GM21825 (cell line): ENCODE data around the gene LDLRAD4.

Experiments
- ATAC-seq: cut with Tn5 transposase; IDR thresholded peaks from one replicate; pipeline ENCODE4 v1.9.1; 2021; ENCODE audit warnings: mild to moderate bottlenecking, moderate library complexity; ENCODE audit not compliant: unreplicated experiment

LDLRAD4 gene

DNA sequence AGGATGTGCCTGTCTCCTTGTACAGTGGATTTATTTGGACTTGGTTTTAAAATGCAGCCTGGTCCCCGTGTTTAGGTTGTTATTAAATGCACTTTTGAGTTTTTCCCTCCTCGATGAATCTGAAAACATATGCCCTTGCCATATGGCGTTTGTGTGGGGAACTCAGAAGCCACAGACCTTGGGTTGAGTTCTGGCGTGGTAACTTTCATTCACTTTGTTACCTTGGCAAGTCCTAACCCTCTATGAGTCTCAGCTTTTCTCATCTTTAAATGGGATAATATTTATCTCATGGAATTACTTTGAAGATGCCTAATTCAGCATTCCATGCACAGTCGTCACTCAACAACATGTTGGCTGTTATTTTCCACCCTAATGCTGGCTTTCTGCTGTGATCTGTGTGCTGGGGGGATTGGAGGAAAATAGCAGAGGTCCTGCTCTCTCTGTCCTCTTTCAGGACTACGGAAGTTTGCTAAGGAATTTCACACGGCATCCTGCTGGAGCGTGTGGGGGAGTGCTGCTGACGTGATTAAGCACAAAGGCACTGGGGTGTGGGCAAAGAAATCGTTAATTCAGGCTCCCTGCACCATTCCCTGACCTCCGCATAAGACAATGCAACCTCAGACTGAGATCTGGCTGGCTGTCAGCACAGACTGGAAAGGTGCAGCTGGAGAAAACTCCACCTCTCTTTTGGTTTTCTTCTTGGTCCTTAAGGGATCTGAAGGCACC, 61.7 kb downstream of the LDLRAD4 start:
- no peak for ATAC-seq

DNA sequence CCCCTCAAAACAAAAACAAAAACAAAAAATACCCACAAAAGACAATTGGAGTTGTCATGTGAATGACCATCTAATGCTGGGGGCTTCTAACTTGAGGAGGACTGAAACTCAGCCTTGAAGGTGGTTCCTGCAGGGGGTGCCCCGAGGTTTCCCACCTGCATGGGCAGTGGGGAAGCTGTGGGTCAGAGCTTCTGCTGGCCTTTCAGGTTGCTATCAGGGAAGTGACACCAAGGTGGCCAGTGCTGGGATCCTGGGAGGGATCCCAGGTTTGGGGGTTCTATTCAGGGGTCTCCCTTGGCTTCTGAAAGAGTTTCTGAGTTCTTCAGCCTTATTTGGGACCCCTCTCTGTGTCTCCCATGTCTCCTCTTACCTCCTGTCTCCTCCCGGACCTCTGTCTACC, 62.8 kb downstream of the LDLRAD4 start:
- ATAC-seq = no peak

DNA sequence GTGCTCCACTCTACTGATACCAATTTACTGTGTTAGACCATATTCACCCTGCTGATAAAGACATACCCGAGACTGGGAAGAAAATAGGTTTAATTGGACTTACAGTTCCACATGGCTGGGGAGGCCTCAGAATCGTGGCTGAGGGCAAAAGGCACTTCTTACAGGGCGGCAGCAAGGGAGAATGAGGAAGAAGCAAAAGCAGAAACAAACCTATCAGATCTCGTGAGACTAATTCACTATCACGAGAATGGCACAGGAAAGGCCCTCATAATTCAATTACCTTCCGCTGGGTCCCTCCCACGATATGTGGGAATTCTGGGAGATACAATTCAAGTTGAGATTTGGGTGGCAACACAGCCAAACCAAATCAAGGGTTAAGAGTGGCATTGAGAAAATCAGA, 65.2 kb downstream of the LDLRAD4 start:
- ATAC-seq = no peak

DNA sequence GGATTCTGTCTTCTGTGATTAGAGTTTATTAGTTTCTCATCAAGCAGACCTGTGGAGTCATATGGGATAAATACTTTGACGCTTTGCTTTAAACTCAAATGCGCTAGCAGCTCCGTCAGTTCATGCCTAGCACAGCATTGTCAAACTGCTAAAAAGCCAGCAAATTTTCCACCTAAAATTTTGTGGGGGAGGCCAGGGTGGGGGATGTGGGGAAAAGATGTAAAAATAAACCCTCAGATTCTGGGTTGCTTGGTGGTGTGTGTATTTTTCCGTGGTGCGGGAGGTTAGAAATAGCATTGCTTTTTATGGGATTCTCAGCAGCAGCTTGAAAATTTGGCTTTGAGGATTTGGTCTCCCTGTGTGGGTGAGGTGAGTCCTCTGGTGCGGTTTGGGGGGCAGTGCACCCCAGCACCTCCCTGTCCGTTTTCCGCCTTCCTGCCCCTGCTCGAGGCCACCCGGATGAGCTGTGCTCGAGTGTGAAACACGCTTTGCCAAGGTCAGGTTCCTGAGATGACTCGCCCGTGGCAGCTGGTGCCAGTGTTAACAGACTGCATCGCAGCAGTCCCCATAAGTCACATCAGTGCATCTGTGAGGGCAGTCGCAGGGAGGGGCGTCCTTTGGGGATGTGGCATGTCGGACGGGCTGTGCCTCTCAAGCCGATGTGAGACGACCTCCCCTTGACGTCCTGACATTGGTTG, 65.9 kb downstream of the LDLRAD4 start:
- ATAC-seq = no peak

DNA sequence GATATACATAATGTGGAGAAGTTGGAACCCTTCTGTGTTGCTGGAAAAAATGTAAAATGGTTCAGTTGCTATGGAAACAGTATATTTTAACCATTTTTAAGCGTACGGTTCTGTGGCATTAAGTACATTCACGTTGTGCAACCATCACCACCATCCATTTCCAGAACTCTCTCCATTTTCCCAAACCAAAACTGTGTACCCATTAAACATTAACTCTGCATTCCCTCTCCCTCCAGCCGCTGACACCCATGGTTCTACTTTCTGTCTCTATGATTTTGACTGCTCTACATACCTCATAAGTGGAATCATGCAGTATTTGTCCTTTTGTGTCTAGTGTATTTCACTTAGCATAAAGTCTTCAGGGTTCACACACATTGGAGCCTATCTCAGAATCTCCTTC, 67.3 kb downstream of the LDLRAD4 start:
- no peak for ATAC-seq

DNA sequence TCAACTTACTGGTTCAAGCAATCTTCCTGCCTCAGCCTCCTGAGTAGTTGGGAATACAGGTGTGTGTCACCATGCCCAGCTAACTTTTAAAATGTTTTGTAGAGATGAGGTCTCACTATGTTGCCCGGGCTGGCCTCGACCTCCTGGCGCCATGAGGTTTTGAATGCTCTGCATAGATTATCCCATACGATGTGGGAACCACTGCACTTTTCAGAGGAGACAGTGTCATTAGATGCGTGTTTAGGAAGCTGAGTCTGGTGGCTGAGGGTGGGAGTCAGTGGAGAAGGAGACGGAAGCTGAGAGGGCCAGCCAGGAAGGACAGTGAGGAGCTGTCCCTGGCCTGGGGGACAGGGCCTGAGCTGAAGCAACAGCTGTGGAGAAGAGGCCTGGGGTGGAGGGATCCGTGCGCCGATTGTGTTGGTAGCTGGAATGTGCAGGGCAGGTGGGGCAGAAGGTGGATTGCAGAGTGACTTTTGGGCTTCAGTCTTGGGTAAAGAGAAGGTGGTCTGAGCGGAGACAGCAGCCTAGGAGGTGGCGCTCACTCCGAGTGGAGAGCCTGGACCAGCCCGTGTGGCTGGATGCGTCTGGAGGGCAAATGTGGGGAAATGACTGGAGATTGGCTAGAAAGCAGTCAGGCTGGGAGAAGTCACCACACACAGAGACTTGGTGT, 68.0 kb downstream of the LDLRAD4 start:
- no peak for ATAC-seq

DNA sequence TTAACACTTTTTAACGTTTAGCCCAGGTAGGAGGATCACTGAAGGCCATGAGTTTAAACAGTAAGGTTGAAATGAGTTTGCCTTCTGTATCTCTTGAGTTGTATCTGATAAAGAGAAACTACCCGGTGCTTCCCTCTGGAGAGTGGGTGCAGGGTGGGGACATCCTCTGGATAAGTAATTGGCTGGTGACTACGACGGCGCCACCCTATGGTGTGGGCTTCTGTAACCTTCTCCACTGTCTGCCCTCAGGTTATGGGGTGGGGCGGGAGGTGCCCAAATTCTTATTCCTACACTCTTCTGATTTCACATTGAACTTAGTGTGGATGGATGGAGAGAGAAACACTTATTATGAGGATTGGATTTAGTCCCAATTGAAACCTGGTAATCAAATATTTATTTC, 68.8 kb downstream of the LDLRAD4 start:
- no peak for ATAC-seq

DNA sequence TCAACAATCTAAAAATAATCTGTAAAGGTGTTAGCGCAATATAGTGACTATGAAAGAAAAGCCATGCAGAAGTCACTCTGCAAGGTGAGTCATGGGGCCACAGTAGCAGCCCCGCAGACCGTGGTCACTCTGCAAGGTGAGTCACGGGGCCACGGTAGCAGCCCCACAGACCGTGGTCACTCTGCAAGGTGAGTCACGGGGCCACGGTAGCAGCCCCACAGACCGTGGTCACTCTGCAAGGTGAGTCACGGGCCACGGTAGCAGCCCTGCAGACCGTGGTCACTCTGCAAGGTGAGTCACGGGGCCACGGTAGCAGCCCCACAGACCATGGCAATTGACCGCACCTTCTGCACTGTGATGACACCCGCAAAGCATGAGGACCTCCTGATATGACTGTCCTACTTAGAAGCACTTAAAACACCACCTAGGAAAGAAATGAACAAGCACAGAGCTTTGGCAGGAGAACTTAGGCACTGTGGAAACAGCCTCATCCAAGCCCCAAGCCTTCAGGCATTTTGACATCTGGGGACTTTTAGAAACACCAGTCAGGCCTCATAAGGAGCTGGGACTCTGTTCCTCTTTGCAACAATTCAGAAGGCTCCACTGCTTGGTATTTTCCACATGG, 70.1 kb downstream of the LDLRAD4 start:
- ATAC-seq = no peak

DNA sequence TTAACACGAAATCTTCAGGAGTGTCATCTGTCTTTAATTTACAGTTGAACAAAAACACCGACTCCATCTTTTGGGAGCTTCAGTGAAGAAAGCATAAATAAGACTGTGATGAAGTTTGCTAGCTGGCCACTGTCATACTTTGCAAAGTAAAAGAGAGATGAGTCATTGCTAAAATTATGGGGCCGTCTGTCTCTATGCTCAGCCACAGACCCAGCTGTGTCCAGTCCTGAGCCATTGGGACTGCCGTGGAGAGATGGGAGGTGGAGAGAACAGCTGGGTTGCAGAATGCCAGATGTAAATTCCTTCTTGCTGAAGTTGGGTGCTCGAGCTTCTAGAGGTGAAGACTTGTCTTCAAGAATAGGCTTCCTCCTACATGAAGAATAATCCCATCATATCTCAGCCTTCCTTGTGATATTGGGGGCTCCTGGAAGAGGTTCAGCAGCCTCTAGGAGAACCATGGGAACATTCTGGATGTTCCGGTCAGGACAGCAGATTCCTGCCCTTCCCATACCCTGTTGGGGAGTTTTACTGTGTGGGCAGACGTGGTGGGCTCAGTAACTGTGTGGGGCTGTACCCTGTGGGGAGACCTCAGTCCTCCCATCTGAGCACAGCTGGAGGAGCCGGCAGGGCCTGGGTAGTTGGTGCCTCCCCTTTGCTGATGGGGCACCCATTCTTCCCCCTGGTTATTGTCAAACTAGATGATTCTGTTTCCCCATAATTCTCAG, 71.1 kb downstream of the LDLRAD4 start:
- ATAC-seq = no peak

DNA sequence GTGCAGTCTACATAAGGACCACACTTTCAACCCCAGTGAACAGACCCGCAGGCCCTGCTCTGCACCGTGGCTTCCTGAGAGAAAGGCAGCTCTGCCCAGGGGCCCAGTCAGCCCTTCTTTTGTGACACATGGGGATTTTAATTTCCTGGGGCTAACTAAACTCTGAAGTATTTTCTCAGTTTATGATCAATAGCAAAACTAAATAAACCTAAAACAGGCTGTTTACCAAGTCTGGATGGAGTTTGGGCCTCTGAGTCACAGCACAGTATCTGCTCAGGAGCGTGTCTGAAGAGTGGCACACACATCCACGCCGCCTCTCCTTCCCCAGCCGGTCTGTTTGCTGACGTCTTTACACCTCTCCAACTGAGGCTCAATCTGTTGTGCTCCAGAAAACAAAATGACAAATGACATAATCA, 72.3 kb downstream of the LDLRAD4 start:
- no peak for ATAC-seq

DNA sequence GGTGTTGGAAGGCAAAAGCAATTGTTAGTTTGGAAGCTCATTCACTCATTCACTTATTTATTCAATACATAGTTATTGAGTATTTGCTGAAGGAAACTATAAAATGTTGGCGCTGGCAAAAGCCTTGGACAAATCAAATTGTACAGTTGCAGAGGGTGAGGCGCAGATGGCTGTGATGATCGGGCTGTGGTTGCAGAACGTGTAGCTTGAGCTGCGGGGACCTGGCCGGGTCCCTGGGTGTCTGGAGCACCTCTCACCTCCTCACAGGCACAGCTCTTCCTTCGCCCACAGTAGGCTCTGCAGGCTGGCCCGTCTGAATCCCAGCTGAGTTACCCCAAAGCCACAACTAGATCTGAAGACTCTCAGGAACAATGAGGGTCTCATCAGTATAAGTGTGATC, 72.7 kb downstream of the LDLRAD4 start:
- ATAC-seq = no peak

DNA sequence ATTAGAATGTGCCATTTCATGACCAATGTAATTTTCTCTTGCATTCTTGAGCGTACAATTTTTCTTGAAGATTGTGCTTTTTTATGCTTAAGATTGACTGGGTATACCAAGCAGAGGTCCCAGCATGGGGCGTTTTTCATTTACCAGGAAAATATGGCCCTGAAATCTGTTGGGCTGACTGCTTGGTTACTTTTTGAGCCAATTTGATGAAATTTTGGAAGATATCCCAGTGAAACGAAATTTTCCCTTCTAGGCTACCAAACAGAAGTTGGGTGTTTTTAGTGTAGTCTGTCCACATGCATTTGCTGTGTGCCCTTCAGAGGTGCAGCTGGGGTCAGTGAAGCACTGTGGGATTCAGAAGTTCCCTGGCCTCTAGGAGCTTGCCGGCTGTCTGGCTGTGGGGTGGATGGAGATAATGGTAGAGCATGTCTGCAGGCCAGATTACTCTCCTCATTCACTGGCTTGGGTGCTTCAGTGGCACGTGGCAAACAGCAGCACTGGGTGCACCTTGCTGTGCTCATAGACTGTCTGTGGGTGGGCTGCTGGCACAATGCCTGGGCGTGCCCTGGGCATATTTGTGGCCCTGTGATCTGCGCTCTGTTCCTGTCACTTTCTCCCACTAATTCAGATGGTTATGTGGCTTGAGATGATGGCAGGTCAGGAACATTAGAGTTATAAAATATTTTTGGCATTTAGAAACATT, 73.3 kb downstream of the LDLRAD4 start:
- ATAC-seq = no peak

DNA sequence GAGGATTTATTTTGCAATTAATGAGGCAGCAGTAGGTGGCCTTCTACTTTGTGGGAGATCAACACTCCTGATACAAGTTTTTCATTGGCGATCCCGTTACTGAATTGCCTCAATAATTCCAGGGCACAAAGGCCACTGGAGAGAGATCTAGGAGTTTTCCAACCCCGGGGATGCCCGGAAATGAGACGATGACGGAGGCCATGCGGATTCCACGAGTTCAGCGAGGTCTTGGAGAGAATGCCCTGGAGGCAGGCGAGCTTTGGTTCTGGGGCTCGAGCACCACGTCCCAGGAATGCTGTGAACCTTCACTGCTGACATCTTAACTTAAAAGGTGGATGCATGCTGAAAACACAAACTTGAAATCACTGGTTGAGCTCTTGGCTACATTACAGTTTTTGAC, 74.2 kb downstream of the LDLRAD4 start:
- ATAC-seq = no peak

DNA sequence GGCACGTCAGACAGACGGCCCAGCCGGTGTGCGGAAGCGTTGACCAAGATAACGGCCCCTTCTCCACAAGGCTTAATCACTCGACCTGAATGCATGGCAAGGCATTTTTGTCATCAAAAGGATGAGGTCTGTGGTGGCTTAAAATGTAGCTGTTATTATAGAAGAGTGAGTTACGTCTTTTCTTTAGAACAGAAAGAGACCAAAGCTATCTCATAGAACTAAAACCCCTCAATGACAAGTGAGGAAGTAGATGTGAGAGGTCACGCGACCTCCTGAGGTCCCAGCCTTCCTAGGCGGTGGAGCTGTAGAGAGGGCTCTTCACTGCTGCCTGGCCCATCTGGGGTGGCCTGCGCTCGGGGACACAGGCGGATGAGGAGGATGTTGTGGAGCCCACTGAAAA, 75.7 kb downstream of the LDLRAD4 start:
- ATAC-seq = no peak

DNA sequence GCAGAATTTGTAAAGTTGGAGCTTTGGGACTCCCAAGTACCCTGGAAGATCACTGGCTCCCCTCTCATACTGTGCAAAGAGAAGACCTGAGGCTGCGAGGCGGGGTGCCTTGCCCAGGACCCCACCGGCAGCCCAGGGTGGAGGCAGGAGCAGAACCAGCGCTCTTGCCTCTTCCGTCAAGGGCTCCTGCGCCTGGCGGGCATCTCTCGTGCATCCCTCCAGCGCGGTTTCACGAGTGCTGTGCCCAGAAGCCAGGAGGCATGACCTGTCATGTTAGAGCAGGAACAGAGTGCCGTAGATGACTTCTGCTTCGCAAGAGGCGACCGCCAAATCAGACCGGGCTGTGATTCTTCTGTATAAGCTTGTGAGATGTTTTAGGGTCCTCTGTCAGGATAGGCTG, 77.3 kb downstream of the LDLRAD4 start:
- no peak for ATAC-seq

DNA sequence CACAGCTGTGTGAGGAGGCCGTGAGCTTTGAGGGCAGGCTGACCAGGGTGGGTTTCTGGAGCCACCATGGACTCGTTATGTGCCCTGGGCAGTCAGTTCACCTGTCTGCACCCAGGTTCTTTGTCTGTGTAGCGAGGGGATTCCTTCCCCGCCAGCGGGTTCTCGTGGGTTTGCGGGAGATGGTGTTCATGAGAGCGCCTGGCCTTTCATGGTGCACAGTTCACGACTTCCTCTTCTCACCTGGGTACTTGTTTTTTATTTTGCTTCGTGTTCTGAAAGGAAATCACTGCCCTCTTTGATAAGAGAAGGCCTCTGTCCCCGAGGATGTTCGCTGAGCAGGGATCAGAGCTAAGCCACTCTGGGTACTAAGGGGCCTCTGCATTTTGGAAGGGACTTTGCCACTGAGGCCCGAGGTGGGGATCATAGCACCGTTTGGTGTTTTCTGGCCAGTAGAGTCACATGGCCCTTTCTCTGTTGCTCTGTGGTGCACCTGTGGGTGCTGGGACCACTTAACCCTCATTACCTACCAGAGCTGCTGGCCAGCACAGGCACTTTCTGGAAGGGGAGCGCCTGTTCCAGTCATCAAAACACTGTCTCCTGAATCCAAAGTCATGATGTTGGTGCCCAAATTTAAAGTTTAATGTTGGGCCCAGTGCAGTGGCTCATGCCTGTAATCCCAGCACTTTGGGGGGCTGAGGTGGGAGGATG, 78.5 kb downstream of the LDLRAD4 start:
- ATAC-seq = no peak

DNA sequence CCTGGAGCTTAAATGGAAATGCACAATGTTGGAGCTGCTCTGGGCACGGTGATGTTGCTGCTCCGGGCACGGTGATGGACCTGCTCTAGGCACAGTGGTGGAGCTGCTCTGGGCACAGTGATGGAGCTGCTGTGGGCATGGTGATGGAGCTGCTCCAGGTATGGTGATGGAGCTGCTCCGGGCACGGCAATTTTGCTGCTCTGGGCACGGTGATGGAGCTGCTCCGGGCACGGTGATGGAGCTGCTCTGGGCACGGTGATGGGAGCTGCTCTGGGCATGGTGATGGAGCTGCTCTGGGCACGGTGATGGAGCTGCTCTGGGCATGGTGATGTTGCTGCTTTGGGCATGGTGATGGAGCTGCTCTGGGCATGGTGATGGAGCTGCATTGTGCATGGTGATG, 79.7 kb downstream of the LDLRAD4 start:
- ATAC-seq = no peak

DNA sequence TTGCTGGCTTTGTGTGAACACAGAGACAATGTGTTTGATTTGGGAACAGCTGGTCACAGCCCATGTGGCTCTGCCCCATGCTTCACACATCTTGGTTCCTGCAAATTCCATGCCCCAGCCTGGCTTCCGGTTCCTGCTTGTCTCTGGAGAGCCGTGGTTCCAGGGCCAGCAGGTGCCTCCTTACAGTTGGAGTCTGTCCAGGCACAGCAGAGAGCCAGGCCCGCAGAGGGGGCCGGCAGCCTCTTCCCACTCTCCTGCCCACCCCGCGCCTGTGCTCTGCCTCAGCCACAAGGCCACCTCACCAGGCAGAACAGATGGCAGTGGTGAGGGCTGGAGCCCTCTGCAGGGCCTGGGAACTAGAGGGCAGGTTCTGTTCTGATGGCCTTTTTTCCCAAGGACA, 81.5 kb downstream of the LDLRAD4 start:
- no peak for ATAC-seq

DNA sequence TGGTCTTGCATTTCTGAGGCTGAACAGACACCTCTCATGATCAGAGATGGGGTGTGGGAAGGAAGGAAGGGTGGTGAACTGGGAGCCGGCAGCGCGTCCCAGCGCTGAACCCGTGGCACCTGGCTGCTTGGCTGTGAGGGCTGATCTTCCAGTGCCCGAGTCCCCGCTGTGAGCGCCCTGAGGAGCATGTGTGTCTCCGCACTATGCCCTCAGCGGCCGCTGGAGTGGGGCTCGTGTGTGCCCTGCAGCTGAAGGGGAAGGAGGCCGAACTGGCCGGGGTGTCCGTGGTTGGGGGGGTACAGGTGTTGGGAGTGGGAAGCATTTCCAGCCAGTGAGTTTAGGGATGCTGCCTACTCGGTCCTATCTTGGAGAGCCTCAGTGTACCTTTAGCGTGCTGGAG, 82.2 kb downstream of the LDLRAD4 start:
- no peak for ATAC-seq

DNA sequence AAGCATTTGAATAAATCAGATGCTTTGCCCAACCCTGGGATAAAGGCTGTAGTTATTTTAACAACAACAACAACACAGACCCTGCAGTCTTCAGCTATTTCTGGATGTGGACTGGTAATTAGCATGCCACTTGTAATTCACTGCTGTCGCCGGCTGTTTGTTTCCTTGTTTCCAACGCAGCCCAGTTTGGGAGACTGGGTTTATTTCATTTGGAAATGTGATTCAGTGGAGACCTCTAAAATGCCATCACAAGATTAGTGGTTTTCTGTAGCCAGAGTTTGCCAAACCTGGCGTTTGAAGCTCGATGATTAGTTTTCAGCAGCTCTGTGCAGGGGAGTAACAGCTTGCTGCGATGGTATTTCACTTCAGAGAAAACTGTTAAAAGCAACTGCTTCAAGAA, 83.5 kb downstream of the LDLRAD4 start:
- ATAC-seq = no peak
